Stimulated activated CD4-positive, alpha-beta T cell treated with anti-CD3 and anti-CD28 coated beads, Interleukin-2, amount 100 ng/mL, for 48 hours (primary cell): Measurements from ENCODE around the gene IGF2BP3.

Experiments used
- DNase-seq, 2 donors: peaks; one replicate each; pipeline ENCODE4 v3.0.0-alpha.2; 2020

Gene IGF2BP3

GRCh38 chr7:23371654-23372053 is 98.6 kb downstream of the IGF2BP3 start:
- DNase-seq = no peak

GRCh38 chr7:23369695-23370404 is 100.4 kb downstream of the IGF2BP3 start:
- DNase-seq = no peak

GRCh38 chr7:23369100-23369499 is 101.2 kb downstream of the IGF2BP3 start:
- no peak for DNase-seq

- no peak for DNase-seq
These were observed 112.1 kb downstream of the IGF2BP3 start for GRCh38 chr7:23358152-23358674.

GRCh38 chr7:23357190-23358093 is 112.8 kb downstream of the IGF2BP3 start:
- DNase-seq = no peak

- no peak for DNase-seq
These were observed 113.6 kb downstream of the IGF2BP3 start for GRCh38 chr7:23356726-23357125.

GRCh38 chr7:23356168-23356567 is 114.1 kb downstream of the IGF2BP3 start:
- no peak for DNase-seq

GRCh38 chr7:23353172-23353571 is 117.1 kb downstream of the IGF2BP3 start:
- DNase-seq = no peak

GRCh38 chr7:23350466-23350865 is 119.8 kb downstream of the IGF2BP3 start:
- DNase-seq = no peak

- no peak for DNase-seq
These were observed 120.7 kb downstream of the IGF2BP3 start for GRCh38 chr7:23349484-23350157.

- DNase-seq = no peak
These were observed 122.6 kb downstream of the IGF2BP3 start for GRCh38 chr7:23347682-23348180.

- no peak for DNase-seq
These were observed 123.1 kb downstream of the IGF2BP3 start for GRCh38 chr7:23347033-23347681.

- no peak for DNase-seq
These were observed 124.0 kb downstream of the IGF2BP3 start for GRCh38 chr7:23346316-23346715.

- DNase-seq = no peak
These were observed 124.7 kb downstream of the IGF2BP3 start for GRCh38 chr7:23345601-23346000.

GRCh38 chr7:23343806-23344475 is 126.3 kb downstream of the IGF2BP3 start:
- DNase-seq = no peak

GRCh38 chr7:23343102-23343501 is 127.2 kb downstream of the IGF2BP3 start:
- DNase-seq = no peak

- DNase-seq = no peak
These were observed 128.3 kb downstream of the IGF2BP3 start for GRCh38 chr7:23341846-23342598.

- no peak for DNase-seq
These were observed 131.4 kb downstream of the IGF2BP3 start for GRCh38 chr7:23338863-23339262.

GRCh38 chr7:23338439-23338838 is 131.9 kb downstream of the IGF2BP3 start:
- DNase-seq = no peak

- DNase-seq = no peak
These were observed 132.9 kb downstream of the IGF2BP3 start for GRCh38 chr7:23337374-23337773.

- no peak for DNase-seq
These were observed 133.4 kb downstream of the IGF2BP3 start for GRCh38 chr7:23336799-23337283.
